AG08396 (cell line): ENCODE measurements around the gene CLRN1.
A peak's percentile ranks its signal among the peaks of the same experiment; 100 is the strongest.

ENCODE experiments used
- DNase-seq: peaks from one replicate; pipeline ENCODE4 v3.0.0; 2012; ENCODE audit warnings: low spot score, mixed read lengths

The CLRN1 gene

DNA sequence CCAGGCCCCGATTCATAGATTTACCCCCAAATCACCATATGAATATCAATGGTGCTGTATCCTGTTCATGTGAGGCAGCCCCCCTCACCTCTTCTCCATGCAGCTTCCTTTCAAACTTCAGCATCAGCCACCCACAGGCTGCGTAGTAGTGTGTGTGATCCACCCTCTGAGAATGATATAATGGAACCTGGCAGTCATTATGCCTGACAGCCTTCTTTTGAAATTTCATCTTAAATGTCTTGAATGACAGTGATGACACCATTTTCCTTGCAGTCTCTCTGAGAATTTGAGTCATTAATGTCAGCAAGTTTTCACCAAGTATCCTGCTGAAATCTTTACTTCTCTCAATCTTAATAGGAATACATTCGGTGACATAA lies 3.5 kb upstream of the CLRN1 start:
- DNase-seq, result no peak

DNA sequence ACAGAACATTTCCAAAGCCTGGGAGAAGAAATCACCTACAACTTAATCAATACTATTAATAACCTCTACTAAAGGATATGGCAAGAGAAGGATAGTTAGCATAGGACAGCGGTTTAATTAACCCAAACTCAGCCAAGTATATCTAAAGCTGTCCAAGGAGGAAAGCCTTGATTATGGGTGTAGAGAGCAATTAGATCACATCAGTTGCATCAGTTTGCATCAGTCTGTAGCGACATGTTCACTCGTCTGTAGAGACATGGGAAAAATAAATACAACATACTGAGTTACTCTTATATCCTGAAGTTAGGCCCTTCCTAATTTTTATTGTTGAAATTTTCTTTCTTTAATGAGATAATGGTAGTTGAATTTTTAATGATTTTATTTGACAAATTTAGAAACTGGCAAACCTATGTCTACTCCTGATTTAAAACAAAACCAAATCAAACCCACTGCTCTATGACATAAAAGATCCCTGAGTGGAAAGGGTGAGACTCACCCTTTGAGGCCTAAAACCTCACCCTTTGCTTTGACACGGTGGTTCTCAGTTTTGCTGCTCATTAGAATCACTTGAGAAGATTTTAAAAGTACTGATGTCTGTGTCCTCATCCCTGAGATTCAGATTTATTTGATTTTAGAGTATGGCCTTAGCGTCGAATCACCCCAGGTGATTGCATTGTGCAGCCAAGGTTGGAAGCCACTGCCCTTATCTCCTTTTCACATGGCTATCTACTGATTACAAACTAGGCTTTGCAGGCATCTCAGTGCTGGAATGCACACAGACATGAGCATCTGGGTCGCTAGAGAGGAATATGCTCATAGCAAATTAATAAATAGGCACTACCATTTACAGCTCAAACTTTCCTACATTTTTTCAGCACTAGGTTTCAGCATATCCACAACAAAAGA lies 2.8 kb upstream of the CLRN1 start:
- DNase-seq, result no peak

DNA sequence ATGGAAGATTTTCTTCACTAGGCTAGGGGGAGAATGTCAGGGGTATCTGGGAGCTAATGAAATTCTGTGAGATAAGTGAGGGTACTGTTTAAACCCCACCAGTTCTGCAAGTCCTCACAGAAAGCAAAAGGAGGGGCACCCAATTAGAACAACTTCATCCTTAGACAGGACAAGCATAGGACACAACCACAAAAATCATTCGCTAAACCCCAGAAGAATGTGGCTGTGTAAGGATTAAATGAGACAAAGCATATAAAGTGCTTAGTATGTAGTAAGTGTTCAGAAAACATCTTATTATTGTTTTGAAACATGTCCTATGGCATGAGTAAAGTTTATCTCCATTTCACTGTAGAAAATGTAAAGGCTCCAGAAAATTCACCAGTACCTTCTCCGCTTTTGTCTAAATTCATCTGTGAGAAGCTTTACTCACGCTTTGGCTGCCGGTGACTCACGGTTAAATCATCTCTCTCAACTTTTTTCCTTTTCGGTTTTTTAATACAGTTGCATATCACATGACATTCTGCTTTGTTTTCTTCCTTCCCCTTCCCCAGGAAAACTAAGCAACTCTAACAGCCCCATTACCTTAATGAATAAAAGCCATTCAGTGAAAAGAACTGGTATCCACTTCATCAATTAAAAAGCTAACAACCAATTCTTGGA lies 1.7 kb downstream of the CLRN1 start:
- peak; percentile 15 for DNase-seq

DNA sequence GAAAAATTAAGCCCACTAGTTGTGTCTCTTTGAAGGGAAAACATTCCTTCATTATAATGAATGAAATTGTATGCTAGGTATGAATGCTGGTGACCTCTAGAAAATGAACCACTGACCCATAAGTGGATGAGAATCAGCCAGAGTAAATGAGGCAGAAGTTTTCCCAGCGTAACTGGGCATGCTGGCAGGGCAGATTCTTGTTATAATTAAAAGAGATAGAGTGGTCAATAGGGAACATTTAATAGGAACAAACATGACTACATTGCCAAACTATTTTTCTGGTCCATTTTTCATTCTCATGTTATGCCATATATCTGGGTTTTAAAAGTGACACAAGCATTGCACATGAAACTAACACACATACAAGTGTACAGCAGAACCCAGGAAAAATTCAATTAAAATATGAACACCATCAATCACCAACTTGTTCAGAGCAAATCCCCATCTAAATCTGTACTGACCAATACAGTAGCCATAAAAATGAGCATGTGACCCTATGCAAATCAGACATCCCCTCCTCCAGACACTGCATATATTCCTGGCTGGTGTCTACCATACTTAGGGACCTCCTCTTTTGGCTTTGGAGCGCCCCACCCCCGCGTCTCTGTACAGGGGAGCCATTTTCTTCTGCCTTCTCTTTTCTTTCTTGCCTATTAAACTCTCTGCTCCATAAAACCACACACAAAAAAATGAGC lies 4.0 kb downstream of the CLRN1 start:
- no peak for DNase-seq

DNA sequence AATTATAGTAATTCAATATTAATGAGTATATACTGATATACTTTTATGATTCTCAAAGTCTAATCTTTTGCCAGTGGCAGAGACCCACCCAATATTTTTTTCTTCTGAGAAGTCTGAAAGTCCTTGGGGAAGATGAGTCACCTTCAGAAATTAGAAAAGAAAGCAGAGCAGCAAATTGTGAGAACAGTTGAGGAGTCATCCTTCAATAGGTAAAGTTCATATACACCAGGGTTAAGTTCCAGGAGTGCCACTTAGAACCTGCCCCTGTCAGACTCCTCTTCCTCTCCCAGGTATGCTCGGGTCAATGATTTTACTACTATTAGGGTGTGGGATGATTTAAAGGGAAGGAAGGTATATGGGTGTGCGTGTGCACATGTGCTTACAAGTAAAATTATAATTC lies 7.1 kb downstream of the CLRN1 start:
- DNase-seq, result no peak

DNA sequence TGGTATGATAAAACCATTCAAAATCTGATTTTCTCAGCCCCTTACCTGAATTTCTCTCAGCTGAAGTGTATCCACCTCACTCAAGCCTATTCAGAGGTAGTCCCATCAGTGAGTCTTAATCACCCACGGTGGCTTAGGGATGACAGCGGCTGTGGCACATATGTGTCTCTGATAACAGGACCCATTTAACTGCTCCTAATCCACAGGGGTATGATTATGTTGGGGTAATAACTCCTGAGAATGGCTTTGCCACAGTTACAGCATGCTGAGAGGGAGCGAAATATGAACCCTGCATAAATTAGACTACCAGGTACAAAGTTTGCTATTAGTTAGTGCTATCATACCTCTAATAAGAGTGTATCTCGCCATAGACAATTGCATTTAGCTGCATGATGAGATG lies 10.6 kb downstream of the CLRN1 start:
- no peak for DNase-seq

DNA sequence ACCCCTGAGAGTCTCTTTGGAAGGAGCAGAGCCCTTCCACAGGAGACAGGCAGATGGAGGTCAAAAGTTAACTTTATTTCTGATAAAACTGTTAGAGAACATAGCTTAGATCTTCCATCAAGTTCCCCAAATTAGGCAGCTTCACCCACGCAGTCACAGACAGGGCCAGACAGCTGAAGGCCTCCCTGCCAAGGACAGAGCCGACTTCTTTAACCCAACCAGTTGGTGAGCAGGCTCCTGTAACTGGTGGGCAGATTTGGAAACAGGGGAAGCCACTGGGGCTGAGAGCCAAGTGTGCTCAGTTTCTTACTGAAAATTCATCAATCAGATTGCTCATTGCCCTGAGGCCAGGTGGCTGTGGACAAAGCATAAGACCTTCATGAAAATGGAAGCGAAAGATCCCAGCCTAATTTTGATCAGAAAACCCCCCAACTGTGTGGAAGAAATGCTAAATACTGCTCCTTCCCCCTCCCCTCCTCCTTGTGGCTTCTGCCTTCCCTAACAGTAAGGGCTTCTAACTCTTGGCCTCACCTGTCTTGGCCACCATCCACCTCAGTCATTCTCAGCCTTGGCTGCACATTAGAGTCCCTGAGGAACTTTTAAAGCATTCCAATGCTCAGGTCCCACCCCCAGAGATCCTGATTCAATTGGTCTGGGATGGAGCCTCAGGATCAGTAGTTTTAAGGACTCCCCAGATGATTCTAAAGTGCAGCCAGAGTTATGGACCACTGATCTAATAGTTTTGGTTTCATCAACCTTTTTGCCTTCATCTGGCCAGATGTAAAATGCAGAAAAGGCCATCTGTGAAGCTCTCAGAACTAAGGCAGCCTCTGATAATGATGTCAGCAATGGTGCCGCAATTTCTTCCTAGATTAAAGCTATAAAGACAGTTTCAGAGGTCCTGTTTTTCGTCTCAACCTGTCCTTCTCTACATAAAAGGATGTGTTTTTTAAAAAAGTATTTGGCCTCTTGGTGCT lies 11.5 kb downstream of the CLRN1 start:
- DNase-seq, result no peak

DNA sequence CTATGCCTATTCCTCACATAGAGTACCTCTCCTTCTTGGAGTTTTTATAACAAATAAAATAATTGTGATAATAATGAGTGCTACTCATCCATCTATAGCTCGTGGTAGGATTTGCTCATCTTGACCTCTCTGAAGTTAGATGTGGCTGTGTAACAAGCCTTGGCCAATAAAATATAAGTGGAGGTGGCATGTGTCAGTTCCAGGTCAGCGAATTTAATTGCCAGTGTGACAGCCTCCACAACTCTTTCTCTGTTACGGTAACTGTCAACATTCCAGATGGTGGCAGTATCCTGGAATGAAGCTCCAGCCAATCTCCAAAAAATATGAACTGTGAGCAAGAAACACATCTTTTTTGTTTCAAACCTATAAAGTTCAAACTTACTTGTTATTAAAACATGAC lies 13.8 kb downstream of the CLRN1 start:
- DNase-seq, result no peak

DNA sequence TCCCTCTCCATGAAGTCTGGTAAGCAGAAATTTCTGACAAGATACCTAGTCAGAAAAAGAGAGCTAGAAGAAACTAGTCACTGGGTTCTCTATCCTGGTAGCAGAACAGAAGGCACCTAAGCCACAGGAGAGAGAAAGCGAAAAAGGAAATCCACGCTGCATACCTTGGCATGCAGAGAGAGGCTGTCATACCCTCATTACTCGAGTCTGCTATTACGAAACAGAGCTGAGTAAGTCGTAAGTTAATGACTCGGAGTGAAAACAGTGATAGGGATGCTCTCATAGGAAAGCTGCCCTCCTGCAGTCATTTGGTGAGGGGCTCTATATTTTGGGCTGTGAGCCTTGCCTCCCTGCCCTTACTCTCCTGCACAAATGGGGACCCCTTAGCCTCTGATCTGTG lies 16.2 kb downstream of the CLRN1 start:
- peak; percentile 22 for DNase-seq

DNA sequence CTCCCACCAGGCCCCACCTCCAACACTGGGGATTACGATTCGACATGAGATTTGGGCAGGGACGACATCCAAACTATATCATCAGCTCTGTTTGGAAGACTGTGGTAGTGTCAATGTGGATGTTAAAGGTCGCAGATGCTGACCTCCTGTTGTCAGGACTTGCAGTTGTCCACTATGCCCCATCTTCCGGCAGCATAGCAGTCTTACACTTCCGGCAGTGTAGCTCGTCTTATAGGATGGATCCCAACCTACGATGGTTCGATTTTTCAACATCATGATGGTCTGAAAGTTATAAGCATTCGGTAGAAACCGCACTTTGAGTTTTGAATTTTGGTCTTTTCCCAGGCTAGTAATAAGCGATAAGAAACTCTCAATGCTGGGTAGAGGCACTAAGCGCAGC lies 20.6 kb downstream of the CLRN1 start:
- DNase-seq, result no peak

DNA sequence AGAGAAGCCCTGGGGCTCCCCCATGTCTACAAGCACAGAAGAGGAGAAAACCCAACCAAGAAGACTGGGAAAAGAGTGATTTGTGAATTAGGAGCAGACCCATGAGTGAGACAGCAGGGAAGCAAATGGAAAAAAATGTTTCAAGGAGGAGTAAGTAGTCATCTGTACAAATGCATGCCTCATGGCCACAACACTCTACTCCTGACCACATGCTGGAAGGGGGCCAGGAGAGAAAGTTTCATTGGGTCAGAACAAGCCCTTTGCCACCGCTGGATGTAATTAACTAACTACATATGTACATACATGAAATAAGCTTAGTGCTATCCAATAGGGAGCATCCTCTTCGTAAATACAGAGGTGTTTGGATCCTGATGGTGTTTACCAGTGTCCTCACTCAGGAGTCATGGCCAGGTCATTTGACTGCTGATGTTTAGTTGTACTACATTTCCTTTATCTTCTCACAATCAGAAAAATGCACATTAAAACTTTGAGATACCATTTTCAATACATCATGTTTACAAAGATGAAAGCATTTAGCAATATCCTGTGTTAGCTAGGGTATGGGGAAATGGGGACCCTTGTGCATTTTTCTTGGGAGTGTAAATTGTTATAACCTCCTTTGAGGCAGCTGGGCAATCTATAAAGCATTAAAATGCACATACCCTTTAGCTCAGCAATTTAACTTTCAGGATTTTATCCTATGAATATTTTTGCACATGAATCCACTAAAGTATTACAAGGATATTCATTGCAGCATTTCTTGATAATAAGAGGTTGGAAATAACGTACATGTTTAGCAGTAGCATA lies 27.1 kb downstream of the CLRN1 start:
- DNase-seq, result peak; percentile 33

DNA sequence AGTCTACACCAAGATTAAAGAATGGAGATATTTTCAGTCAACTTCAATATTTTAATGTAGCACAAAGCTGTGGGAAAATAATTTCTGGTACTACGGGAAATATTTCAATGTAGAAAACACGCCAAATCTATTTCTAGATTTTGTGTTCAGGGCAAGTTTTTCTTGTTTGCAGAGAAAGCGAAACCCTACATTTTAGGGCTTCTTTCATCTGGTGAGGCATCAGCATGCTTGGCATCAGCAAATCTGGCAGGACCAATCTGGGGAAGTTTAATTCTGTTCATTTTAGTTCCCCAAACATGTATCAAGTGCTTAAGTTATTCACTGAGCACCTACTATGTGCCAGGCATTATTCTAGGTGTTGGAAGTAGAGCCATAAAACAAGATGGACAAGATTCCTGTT lies 30.3 kb downstream of the CLRN1 start:
- no peak for DNase-seq

DNA sequence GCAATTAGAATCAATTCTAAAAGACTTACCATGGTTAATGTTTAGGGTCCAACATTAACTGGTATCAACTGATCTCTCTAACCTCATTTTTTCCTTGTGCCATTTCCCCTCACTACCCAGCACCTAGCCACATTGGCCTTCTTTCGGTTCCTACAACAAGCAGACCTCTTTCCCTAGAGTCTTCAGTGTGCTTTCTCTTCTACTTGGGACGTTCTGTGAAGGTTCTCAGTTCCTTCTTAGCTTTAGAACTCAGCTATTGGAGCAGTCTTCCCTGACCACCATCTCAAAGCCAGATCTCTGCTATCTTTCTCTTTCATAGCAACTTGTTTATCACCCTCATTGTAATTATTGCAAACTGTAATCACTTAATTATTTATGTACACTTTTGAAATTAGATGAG lies 35.8 kb downstream of the CLRN1 start:
- no peak for DNase-seq

DNA sequence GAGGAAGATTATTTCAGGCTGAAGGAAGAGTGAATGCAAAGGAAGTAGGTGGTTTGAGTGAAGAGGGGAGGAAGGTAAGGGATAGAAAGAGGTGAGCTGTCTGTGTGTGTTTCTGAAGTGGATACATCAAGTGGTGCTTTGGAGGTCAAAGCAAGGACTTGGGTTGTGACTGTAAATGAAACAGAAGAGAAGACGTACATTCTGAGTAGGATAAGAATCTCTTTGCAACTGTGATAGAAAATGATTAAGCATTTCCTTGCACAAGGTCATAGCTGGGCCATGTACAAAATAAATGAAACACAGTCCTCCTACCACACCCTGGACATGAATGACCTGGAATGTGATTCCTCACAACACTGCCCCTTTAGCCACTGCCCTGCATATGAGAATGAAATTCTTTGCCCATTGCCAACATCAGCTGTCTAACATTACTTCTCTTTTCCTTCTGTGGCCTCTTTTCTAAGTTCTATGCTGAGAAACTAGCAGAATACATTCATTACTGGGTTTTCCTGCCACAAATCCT lies 39.0 kb downstream of the CLRN1 start:
- no peak for DNase-seq

DNA sequence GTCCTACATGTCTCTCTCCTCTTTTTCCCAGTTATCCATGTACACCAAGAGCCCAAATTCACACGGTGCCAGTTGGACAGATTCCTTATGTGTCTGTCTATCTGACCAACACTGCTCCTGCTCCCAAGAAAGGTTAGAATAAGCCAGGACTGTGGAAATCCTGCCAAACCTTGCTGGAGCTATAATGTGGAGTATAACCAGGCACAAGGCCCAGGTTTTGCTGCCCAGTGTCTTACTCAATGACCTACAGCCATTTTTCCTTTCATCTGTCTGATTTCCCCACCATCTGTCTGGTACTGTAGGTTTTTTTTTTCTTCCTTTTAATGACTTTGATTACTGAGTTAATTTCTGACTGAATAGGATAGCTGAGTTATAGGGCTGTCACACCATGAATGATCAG lies 40.8 kb downstream of the CLRN1 start:
- no peak for DNase-seq

DNA sequence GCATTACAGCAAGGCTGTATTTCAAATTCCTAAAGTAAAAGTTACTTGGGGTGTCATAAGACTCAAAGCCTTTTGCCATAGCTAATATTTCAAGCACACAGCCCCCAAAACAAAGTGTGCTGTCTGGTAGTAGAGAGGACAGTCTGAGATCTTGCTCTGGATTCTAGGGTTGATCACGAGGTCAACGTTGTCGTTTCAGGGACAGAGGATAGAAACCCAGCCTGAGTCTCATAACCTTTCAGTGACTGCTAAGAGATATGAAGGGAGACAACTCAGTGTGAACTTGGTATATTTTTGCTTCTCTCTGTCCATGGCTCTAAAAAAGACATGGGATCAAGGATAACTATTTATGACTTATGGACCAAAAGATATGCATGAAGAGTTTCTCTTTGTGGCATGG lies 41.7 kb downstream of the CLRN1 start:
- no peak for DNase-seq

DNA sequence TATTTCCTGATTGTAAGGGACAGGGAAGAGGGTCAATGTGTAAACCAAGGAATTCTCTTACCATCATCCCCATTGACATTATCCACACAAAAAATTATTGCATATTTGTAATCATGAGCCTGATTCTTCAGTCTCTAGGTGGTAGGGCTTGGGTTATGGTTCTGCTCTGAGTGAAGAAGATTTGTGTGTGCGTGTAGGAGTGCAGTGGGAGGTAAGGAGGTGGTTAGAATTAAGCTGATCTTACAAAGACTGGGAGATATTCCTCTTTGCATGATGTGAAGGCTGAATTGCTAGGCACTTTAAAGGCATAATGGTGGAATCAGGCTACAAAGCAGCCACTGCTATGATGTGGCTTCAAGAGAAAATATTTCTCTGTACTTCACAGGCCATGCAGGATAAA lies 44.3 kb downstream of the CLRN1 start:
- DNase-seq, result no peak

DNA sequence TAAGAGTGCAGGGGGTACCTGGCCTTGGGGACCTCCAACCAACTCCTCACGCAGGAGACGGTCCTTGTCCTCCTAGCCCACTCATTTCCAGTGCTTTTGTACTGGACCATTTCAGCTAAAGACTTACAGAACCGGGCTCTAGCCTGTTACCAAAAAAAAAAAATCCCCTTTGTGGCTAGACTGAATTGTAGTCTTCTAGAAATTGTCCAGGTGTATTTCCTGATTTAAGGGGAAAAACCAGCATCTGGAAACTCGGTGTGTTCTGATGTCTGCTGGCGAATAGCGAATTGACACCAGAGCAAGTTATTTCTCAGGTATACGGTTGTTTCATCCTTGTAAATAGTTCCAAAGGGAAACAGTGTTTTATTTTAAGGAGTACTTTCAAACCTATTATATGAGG lies 46.2 kb downstream of the CLRN1 start:
- no peak for DNase-seq

DNA sequence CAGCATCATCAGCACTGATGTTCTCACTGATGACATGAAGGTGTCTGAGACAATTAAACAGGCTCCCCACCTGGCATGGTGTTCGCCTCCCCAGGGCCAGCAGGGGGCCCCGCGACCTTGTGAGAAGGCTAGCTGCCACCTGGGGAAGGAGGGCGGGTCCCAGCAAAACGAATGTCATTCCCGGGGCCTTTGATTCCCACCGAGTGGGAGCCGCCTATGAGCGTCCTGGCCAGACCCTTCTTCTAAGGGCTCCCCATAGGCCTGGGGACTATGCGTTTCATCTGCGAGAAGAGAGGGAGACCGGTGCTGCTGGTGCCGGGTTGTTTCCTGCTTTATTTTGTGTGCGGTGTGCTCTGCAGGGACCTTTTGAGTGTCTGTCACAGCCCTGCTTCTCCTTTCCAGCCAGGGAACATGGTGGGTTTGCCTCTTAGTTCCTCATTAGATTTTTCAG lies 46.8 kb downstream of the CLRN1 start:
- DNase-seq, result peak; percentile 43

DNA sequence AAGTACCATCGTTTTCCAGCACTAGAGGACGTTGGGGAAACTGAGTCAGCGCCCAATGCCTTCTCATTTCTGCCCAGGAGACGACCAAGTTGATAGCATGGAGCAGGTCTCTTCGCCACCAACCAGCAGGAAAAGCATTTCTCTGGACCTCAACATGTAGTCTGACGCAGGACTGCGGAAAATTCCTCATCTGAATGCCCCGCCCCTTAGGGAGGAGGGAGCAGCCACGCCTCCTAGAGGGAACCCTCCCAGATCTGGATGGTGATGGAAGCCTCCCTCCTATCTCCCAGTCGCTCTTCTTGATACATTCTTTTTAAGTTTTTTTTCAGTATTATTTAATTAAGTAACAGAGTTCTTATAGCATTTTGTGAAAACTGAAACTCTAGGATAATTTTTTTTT lies 49.9 kb downstream of the CLRN1 start:
- DNase-seq, result peak; percentile 20

DNA sequence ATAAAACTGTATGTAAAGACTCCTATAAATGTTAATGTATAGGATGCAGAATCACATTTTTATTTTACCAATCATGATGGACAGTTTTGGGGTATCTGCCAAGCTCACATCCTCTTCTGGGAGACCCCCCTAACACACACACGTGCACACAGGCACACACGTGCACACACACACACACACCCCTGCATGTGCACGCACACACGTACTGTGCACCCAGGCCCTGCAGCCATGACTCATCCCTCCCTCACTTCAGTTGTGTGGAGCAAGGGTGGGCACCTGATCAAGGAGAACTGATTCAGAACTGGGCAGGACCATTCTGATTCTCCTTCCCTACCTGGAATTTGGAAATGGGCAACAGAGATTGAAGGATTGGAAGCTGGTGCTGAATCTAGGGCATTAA lies 51.3 kb downstream of the CLRN1 start:
- no peak for DNase-seq
